Islet precursor cell (in vitro differentiated cells): ENCODE results near the gene GTF2E1.

Source experiments
- DNase-seq: peaks from one replicate; pipeline ENCODE4 v3.0.0-alpha.2; 2018

GTF2E1 gene

DNA sequence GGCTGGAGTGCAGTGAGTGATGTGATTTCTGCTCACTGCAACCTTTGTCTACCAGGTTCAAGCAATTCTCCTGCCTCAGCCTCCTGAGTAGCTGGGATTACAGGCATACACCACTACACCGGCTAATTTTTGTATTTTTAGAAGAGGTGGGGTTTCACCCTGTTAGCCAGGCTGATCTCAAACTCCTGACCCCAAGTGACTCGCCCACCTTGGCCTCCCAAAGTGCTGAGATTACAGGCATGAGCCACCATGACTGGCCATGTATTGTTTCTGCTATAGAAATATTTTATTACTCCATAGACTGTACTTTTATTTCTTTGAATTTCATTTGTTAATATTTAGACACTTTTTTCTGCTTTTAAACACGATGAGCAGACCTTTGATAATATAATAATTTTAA lies 60.4 kb downstream of the GTF2E1 start:
- no peak for DNase-seq

DNA sequence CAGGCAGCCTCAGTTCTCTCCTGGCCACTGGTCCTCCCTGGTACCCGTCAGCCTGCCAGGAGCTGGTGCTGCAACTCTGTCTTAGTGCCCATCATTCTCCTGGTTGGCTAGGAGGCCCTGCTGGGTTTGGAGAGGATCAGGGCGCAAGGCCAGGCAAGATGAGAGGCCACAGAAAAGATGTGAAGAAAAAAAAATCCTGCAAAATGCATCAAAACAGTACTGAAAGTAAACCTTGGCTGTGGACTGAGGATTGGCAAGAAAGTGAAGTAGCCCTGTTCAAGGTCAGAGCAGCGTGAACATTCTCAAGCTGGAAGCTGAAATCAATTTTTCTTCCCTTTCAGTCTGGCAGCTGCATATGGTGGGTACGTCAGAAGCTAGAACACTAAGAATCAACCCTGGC lies 74.2 kb downstream of the GTF2E1 start:
- DNase-seq: no peak

GRCh38 chr3:120820748-120821147 lies 78.2 kb downstream of the GTF2E1 start:
- DNase-seq: no peak

- DNase-seq: no peak
Measured at GRCh38 chr3:120821426-120821825, 78.9 kb downstream of the GTF2E1 start.

DNA sequence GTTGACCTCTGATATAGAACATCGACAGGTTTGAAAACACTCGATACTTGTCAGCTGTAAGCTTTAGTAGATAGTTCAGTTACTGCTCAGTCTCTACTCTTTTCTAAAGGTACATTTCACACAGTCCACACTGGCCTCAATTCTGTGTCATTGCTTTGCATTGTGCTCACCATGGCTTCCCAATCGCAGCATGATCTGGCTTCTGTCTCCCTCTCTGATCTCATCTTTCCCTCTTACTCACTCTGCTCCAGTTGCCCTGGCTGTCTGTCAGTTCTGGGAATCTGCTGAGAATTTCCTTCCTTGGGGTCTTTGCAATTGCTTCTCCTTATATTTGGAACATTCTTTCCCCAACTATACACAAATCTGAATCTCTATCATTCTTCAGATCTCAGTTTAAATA lies 80.6 kb downstream of the GTF2E1 start:
- peak; percentile 59 for DNase-seq

DNA sequence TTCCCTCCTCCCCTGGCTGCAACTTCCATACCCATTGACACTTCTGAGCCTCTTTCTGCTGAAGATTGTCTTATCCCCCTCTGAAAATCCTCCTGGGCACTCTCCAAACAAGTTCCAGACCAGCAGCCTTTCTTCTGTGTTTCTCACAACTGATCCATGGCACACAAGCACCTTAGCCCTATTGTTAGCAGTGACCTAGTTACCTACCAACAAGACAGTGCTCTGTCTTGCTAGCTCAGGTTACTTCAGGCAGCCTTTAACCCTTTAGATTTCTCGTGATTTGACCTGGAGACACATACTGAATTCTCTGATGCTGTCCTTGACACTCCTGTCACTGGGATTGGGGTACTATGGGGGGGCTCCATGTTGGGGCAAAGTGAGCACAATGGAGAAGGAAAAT lies 82.1 kb downstream of the GTF2E1 start:
- DNase-seq: no peak

GRCh38 chr3:120828796-120829195 lies 86.3 kb downstream of the GTF2E1 start:
- no peak for DNase-seq

DNA sequence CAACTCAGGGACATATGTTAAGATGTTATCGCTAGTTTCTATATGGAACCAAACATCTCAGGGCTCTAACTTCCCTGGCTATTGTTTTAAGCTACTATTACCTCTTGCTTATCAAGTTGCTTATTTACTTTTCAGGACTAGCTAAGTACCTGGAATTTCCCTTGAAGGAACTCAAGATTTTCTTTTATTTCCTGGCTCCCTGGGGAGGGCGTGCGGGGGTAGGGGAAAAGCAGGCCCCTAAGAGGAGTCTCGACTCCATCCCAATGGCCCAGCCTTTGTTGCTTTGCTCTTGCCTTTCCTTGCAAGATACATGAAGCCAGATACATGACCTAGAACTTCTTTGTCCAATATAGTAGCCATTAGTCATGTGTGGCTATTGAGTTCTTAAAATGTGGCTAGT lies 88.5 kb downstream of the GTF2E1 start:
- DNase-seq: no peak
